OCI-LY1 (cell line): ENCODE results near the gene DDC.

Source experiments
- H2AFZ ChIP-seq: fragments of 200-600 bp; sonication (generic), shearing (Covaris generic); 2 replicates; pipeline ENCODE4 v1.6.0; 2014; ENCODE audit warnings: antibody characterized with exemption, mild to moderate bottlenecking, low read length
- H3F3A ChIP-seq: fragments of 200-600 bp; sonication (generic), shearing (Covaris generic); 2 replicates; pipeline ENCODE4 v1.6.0; 2014; ENCODE audit warnings: mild to moderate bottlenecking, antibody characterized with exemption, low read length, moderate library complexity; ENCODE audit not compliant: insufficient read depth
- H3K27ac ChIP-seq: fragments of 200-600 bp; sonication (generic); 2 replicates; pipeline ENCODE4 v1.5.1; 2014; ENCODE audit warnings: low read length, mixed run types, mild to moderate bottlenecking, low read depth; ENCODE audit not compliant: poor library complexity, severe bottlenecking
- H3K27me3 ChIP-seq: fragments of 200-600 bp; sonication (generic); 2 replicates; pipeline ENCODE4 v1.6.0; 2014; ENCODE audit warnings: antibody characterized with exemption, mild to moderate bottlenecking, low read length, moderate library complexity; ENCODE audit not compliant: insufficient read depth
- H3K36me3 ChIP-seq: fragments of 200-600 bp; sonication (generic); 2 replicates; pipeline ENCODE4 v1.6.1; 2014; ENCODE audit warnings: mild to moderate bottlenecking, antibody characterized with exemption, low read length, moderate library complexity, mixed read lengths; ENCODE audit not compliant: insufficient read depth
- H3K4me1 ChIP-seq: fragments of 200-600 bp; sonication (generic); 2 replicates; pipeline ENCODE4 v1.5.1; 2014; ENCODE audit warnings: mild to moderate bottlenecking, low read length, moderate library complexity; ENCODE audit not compliant: insufficient read depth, severe bottlenecking
- H3K4me2 ChIP-seq: fragments of 200-600 bp; sonication (generic), shearing (Covaris generic); 2 replicates; pipeline ENCODE4 v1.6.1; 2014; ENCODE audit warnings: low read length
- H3K4me3 ChIP-seq: fragments of 200-600 bp; sonication (generic); 2 replicates; pipeline ENCODE4 v1.5.1; 2014; ENCODE audit warnings: low read length, low read depth, mild to moderate bottlenecking, mixed read lengths; ENCODE audit not compliant: poor library complexity, severe bottlenecking
- H3K79me2 ChIP-seq: fragments of 200-600 bp; shearing (Covaris generic); 2 replicates; pipeline ENCODE4 v1.6.1; 2016; ENCODE audit warnings: mixed run types, low read length, mixed read lengths; ENCODE audit not compliant: insufficient read depth
- H3K9ac ChIP-seq: fragments of 200-600 bp; sonication (generic), shearing (Covaris generic); 2 replicates; pipeline ENCODE4 v1.6.1; 2014; ENCODE audit warnings: mild to moderate bottlenecking, low read length, mixed read lengths
- H3K9me2 ChIP-seq: fragments of 200-600 bp; sonication (generic), shearing (Covaris generic); 2 replicates; pipeline ENCODE4 v1.6.1; 2014; ENCODE audit warnings: low read depth, mild to moderate bottlenecking, low read length, mixed read lengths
- H3K9me3 ChIP-seq: fragments of 200-600 bp; shearing (Covaris generic); 2 replicates; pipeline ENCODE4 v1.6.1; 2014; ENCODE audit warnings: low read length, mixed read lengths
- H4K20me1 ChIP-seq: fragments of 200-600 bp; sonication (generic), shearing (Covaris generic); 2 replicates; pipeline ENCODE4 v1.6.0; 2016; ENCODE audit warnings: mild to moderate bottlenecking, low read length; ENCODE audit not compliant: insufficient read depth
- EZH2 ChIP-seq: fragments of 200-600 bp; sonication (generic), shearing (Covaris generic); IDR thresholded peaks from 2 replicates; pipeline ENCODE4 v1.8.0; 2017; ENCODE audit warnings: borderline replicate concordance, mixed run types, mild to moderate bottlenecking, antibody characterized with exemption, low read length, moderate library complexity, mixed read lengths
- TF ChIP-seq, protein P1 (sequence below): fragments of 200-600 bp; sonication (generic), shearing (Covaris generic); IDR thresholded peaks from 2 replicates; pipeline ENCODE4 v1.5.1; 2017; ENCODE audit warnings: mild to moderate bottlenecking, antibody characterized with exemption, low read length, moderate library complexity, mixed read lengths

Gene DDC

DNA sequence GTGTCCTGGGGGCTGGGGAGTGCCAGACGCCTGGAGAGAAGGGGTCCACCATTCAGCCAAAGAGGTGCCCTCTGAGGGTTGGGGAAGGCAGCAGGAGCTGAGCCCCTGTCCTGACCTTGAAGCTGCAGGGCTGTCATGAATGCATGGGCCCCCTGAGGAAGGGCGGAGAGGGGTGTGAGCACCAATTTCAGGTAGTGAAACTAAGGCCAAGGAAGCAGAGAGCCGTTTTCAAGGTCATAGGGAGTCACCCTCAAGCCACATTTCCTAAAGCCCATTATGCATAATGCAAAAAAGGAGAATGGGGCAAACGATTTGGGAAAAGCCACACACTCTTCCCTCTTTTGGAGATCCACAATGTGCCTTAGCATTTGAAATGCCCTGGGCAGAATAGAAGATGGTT, 152.2 kb downstream of the DDC start:
- H3K27ac ChIP-seq, result peak overlapping the region; percentile 74
- H3K4me2 ChIP-seq, result peak overlapping the region; percentile 20; the same call in 1 of the 2 replicates
- H3F3A ChIP-seq, result no peaks in the 10 kb centered on the region; the same call in 1 of the 2 replicates
- peak overlapping the region; percentile 11; the same call in 1 of the 2 replicates for H3K9ac ChIP-seq
- TF ChIP-seq EZH2, result no peak
- TF ChIP-seq, protein P1, sequence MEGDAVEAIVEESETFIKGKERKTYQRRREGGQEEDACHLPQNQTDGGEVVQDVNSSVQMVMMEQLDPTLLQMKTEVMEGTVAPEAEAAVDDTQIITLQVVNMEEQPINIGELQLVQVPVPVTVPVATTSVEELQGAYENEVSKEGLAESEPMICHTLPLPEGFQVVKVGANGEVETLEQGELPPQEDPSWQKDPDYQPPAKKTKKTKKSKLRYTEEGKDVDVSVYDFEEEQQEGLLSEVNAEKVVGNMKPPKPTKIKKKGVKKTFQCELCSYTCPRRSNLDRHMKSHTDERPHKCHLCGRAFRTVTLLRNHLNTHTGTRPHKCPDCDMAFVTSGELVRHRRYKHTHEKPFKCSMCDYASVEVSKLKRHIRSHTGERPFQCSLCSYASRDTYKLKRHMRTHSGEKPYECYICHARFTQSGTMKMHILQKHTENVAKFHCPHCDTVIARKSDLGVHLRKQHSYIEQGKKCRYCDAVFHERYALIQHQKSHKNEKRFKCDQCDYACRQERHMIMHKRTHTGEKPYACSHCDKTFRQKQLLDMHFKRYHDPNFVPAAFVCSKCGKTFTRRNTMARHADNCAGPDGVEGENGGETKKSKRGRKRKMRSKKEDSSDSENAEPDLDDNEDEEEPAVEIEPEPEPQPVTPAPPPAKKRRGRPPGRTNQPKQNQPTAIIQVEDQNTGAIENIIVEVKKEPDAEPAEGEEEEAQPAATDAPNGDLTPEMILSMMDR, result no peak
- H4K20me1 ChIP-seq, result no peaks in the 10 kb centered on the region
- no peaks in the 10 kb centered on the region for H3K9me3 ChIP-seq
- no peaks in the 10 kb centered on the region for H3K79me2 ChIP-seq
- no peaks in the 10 kb centered on the region for H3K27me3 ChIP-seq
- H3K36me3 ChIP-seq, result no peaks in the 10 kb centered on the region
- no peak overlapping the region for H2AFZ ChIP-seq
- no peaks in the 10 kb centered on the region for H3K9me2 ChIP-seq
- no peak overlapping the region for H3K4me3 ChIP-seq
- H3K4me1 ChIP-seq, result peaks cover 63% of the 10 kb centered on the region

DNA sequence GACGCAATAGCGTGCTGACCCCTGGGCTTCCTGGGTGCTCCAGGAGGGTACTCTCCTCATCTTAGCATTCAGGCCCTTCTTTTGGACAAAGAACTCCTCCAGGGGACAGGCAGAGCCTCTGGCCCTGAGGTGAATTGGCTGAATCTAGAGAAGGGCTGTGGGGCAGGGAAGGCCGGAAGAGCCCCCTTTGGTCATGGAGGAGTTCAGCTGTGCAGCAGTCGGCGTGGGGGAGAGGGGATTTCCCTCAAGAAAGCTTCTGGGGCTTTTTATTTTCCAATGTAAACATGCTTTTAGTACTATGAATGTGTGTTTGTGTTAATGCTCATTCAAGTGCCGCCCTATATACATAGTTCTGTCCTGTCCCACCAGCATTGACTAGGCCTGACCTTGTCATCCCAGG, 153.9 kb downstream of the DDC start:
- Histone ChIP-seq H3K27me3 (no peaks in the 10 kb centered on the region), H3K79me2 (no peaks in the 10 kb centered on the region), H3K9me2 (no peaks in the 10 kb centered on the region), H3K4me2 (peak overlapping the region; percentile 7; the same call in 1 of the 2 replicates), H3K27ac (peak overlapping the region; percentile 73), H3K4me3 (no peak overlapping the region), H3K9me3 (no peaks in the 10 kb centered on the region), H3K36me3 (no peaks in the 10 kb centered on the region), H4K20me1 (no peaks in the 10 kb centered on the region), H3K4me1 (peaks cover 53% of the 10 kb centered on the region), H3F3A (no peaks in the 10 kb centered on the region; the same call in 1 of the 2 replicates), H3K9ac (peak overlapping the region; percentile 14; the same call in 1 of the 2 replicates), H2AFZ (no peak overlapping the region)
- TF ChIP-seq, protein P1, result no peak
- no peak for TF ChIP-seq EZH2

DNA sequence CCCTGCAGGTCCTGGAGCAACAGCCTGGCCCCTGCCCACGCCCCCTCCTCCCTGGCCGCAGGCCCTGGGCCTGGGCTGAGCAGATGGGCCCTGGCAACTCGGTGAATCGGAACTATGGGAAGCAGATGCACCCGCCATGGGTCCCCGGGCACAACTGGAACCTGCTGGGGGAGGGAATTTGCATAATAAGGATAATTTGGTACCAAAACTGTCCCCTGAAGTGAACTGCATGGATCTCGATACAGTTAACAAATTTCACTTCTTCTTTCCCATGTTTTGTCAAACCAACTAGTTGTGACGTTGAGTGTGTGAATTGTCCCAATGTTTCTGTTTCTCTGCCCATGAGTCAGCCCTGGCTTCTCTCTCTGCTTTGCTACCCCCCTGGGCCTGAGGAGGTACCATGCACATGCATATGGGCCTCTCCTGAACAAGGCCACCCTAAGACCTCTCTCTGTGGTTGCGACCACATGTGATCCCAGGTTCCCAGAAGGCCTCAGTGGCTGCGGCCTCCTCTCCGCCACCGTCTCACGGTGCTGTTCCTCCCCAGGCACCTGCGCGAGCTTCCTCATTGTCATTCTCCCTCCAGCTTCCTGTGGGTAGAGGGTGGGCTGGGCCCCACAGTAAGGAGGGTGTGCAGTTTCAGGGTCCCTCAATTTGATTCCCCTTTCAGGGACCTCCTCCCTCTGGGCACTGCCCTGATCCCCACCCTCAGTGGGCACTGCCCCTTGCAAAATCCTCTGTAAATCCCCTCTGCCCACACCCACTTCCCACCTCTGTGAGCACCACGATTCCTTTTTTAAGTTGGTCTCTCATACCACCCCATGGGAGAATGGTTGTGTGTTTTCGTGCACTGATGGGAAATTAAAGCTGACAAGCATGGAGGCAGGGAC, 155.1 kb downstream of the DDC start:
- H3K9me2 ChIP-seq, result no peaks in the 10 kb centered on the region
- H3K4me2 ChIP-seq, result peak overlapping the region; percentile 34
- H3K4me1 ChIP-seq, result peaks cover 49% of the 10 kb centered on the region
- no peaks in the 10 kb centered on the region for H3K79me2 ChIP-seq
- no peaks in the 10 kb centered on the region; the same call in 1 of the 2 replicates for H3F3A ChIP-seq
- no peaks in the 10 kb centered on the region for H3K9me3 ChIP-seq
- H4K20me1 ChIP-seq, result no peaks in the 10 kb centered on the region
- no peak overlapping the region for H3K4me3 ChIP-seq
- H3K27me3 ChIP-seq, result no peaks in the 10 kb centered on the region
- peaks cover under 1% of the 10 kb centered on the region; the same call in 1 of the 2 replicates for H3K36me3 ChIP-seq
- no peak overlapping the region for H2AFZ ChIP-seq
- H3K9ac ChIP-seq, result peak overlapping the region; percentile 14; the same call in 1 of the 2 replicates
- peak overlapping the region; percentile 73 for H3K27ac ChIP-seq
- TF ChIP-seq, protein P1, result no peak
- no peak for TF ChIP-seq EZH2
